Mucosa of stomach (tissue), 1 donor: ENCODE measurements around the gene SDSL.

Experiments
- H3K27me3 ChIP-seq: one replicate; pipeline ENCODE4 v1.7.0; 2013; ENCODE audit warnings: mild to moderate bottlenecking, low read length; ENCODE audit not compliant: control insufficient read depth, insufficient read depth
- H3K36me3 ChIP-seq: one replicate; pipeline ENCODE4 v1.7.0; 2013; ENCODE audit warnings: low read length; ENCODE audit not compliant: control insufficient read depth, insufficient read depth
- H3K4me1 ChIP-seq: one replicate; pipeline ENCODE4 v1.7.0; 2013; ENCODE audit warnings: mild to moderate bottlenecking, low read length; ENCODE audit not compliant: control insufficient read depth, insufficient read depth
- H3K4me3 ChIP-seq: one replicate; pipeline ENCODE4 v1.7.0; 2013; ENCODE audit warnings: low read length
- H3K9ac ChIP-seq: one replicate; pipeline ENCODE4 v1.7.0; 2013; ENCODE audit warnings: mild to moderate bottlenecking, low read length, moderate library complexity
- H3K9me3 ChIP-seq: one replicate; pipeline ENCODE4 v1.7.0; 2013; ENCODE audit warnings: mild to moderate bottlenecking, low read length, moderate library complexity; ENCODE audit not compliant: control insufficient read depth
- donor health status: Pancreatic carcinoma.

The SDSL gene

DNA sequence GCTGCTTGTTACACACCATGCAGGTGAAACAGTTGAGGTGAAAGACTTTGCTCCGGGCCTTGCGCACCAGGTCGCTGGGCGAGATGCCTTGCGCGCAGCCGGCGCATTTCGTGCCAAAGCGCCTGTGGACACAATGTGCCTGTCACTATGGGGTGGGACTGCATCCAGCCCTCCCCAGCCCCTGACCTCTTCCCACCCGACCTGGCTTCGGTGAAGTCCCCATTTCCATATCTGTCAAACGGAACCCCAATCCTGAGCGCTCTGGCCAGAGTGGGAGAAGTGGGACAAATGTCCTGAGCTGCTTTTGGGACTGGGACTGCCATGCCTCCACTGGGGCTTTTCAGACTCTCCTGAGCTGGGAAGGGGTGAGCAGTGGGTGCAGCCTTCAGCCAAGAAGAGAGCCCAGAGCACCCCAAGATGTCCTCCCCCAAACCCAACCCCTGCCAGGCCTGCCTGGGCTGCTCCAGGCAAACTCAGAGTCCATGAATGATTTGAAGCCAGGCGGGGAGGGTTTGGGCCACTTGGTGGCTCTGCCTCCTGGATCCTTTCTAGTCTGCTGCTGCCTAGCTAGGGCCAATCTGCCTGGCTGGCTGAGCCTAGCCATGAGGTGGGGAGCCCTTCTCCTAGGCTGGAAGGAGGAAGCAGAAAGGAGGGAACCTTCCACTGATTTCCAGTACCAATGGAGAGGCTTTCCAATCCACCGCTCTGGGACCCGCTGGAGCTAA, 47.2 kb downstream of the SDSL start:
- Histone ChIP-seq H3K4me1 (no peaks in the 10 kb centered on the region), H3K9ac (no peak overlapping the region), H3K4me3 (no peak overlapping the region), H3K36me3 (no peaks in the 10 kb centered on the region), H3K27me3 (peaks cover 100% of the 10 kb centered on the region), H3K9me3 (no peaks in the 10 kb centered on the region)

DNA sequence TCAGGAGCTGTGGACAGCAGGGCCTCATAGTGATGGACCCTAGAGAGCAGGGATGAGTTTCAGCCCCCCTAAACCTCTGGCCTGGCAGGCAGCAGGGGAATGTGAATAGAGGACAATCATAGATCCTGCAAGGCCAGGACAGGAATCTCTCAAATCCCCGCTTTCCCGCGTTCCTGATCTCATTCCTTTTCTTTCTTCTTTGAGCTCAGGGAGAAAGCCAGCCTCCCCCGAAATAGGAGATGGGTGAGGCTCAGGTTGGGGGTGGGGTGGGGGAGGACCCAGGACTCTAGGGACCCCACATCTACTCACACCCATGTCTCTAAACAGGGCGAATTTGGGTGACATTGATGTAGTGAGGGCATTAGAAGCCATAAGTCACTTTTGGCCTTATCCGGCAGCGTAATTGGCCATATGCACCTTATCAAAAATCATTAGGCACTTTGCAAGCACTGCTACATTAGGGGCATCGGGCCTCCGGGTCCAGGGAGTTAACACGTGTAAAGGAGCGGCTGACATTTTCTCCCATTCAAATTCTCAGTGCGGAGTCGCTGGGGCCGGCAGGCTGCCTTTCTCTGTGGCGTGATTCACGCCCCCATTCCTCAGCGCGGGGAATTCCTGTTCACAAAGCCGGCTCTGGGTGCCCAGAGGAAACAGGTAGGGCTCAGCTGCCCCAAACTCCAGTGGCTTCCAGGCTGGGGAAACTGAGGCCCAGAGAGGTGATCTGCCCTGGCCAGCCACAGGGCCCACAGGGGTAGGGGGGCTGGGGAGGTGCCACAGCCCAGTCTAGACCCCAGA, 48.0 kb downstream of the SDSL start:
- H3K36me3 ChIP-seq, result no peaks in the 10 kb centered on the region
- H3K9ac ChIP-seq, result no peak overlapping the region
- no peaks in the 10 kb centered on the region for H3K9me3 ChIP-seq
- no peaks in the 10 kb centered on the region for H3K4me1 ChIP-seq
- H3K27me3 ChIP-seq, result peaks cover 100% of the 10 kb centered on the region
- H3K4me3 ChIP-seq, result no peak overlapping the region

- H3K4me3 ChIP-seq, result no peak overlapping the region
- no peaks in the 10 kb centered on the region for H3K4me1 ChIP-seq
- H3K9me3 ChIP-seq, result no peaks in the 10 kb centered on the region
- no peaks in the 10 kb centered on the region for H3K36me3 ChIP-seq
- H3K27me3 ChIP-seq, result peaks cover 100% of the 10 kb centered on the region
- no peak overlapping the region for H3K9ac ChIP-seq
Observed at GRCh38 chr12:113470871-113471618, 48.9 kb downstream of the SDSL start.

GRCh38 chr12:113471619-113472171, 49.5 kb downstream of the SDSL start, which contains the start of gene LHX5:
LHX5 (minus strand) TSS chr12:113471871; CDS start chr12:113471498, 373 bp downstream.
- Histone ChIP-seq H3K9me3 (no peaks in the 10 kb centered on the region), H3K36me3 (no peaks in the 10 kb centered on the region)

DNA sequence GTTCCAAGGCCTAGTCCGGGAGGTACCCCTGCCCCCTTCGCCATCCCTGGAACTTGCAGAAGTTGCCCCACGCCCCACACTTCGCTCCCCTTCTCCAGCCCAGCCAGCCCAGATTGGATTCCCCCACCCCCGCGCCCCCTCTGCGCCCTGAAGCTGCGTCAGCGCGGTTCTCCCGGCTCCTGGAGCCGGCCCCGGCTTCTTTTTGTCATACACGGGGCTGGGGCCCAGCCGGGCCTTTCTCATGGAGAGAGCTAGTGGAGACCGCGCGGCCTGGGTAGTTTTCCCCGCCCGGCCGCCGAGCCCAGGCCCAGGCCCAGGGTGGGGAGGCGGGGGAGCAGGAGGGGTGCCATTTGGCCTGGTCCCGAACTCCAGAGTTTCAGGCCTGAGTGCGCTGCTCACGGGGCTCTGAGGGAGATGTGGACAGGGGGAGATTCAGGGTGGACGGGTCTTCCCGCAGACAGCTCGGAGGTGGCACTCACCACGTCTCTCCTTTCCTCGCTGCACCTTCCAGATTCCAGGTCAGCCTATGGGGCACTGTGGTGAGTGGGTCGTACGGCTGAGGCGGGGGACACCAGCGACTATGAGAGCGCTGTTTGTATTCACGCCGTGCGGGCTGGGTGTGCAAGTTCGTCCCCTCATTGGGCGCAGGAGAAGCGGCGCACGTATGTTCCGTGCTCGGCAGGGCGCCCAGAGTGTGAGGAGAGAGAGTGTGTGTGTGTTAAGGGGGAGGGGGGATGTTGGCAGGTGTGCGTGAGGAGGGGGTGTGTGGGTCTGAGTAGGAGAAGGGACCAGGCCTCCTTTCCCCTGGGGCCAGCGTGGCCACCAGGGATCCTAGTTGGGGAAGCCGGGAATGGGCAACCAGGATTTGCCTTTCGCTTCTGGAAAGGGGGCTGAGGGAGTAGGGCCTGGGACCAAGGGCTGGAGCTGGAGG, 50.3 kb downstream of the SDSL start:
- Histone ChIP-seq H3K4me3 (no peak overlapping the region), H3K36me3 (no peaks in the 10 kb centered on the region), H3K9ac (no peak overlapping the region), H3K27me3 (peaks cover 91% of the 10 kb centered on the region), H3K4me1 (no peaks in the 10 kb centered on the region), H3K9me3 (no peaks in the 10 kb centered on the region)

More at GRCh38 chr12:113471619-113472171, 49.5 kb downstream of the SDSL start, which contains the start of gene LHX5:
- Histone ChIP-seq H3K27me3 (peaks cover 94% of the 10 kb centered on the region), H3K4me1 (no peaks in the 10 kb centered on the region), H3K9ac (no peak within 1 kb of the TSS), H3K4me3 (no peak within 1 kb of the TSS)

DNA sequence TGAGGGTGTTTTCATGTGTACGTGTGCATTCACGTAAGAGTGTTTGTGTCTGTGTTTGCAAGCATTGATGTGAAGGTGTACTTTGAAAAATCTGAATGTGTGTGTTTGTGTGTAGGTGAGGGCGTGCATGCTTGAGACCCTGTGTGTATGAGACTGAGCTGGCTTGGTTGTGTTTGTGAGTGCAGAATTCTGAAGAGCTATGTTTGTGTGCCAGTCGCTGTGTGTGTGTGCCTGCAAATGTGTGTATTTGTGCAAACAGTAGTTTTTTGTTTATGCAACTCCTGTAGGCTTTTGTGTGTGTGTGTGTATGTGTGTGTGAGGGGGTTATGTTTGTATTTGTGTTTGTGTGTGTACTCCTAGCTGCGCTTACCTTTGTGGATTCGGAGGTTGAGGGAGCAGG, 51.2 kb downstream of the SDSL start:
- no peaks in the 10 kb centered on the region for H3K4me1 ChIP-seq
- no peaks in the 10 kb centered on the region for H3K36me3 ChIP-seq
- H3K9ac ChIP-seq, result no peak overlapping the region
- H3K9me3 ChIP-seq, result no peaks in the 10 kb centered on the region
- H3K27me3 ChIP-seq, result peaks cover 91% of the 10 kb centered on the region
- no peak overlapping the region for H3K4me3 ChIP-seq

- Histone ChIP-seq H3K27me3 (peaks cover 91% of the 10 kb centered on the region), H3K9ac (no peak overlapping the region), H3K9me3 (no peaks in the 10 kb centered on the region), H3K4me3 (no peak overlapping the region), H3K4me1 (no peaks in the 10 kb centered on the region), H3K36me3 (no peaks in the 10 kb centered on the region)
Observed at GRCh38 chr12:113473942-113474341, 51.8 kb downstream of the SDSL start.

GRCh38 chr12:113474635-113475436, 52.7 kb downstream of the SDSL start:
- no peaks in the 10 kb centered on the region for H3K4me1 ChIP-seq

DNA sequence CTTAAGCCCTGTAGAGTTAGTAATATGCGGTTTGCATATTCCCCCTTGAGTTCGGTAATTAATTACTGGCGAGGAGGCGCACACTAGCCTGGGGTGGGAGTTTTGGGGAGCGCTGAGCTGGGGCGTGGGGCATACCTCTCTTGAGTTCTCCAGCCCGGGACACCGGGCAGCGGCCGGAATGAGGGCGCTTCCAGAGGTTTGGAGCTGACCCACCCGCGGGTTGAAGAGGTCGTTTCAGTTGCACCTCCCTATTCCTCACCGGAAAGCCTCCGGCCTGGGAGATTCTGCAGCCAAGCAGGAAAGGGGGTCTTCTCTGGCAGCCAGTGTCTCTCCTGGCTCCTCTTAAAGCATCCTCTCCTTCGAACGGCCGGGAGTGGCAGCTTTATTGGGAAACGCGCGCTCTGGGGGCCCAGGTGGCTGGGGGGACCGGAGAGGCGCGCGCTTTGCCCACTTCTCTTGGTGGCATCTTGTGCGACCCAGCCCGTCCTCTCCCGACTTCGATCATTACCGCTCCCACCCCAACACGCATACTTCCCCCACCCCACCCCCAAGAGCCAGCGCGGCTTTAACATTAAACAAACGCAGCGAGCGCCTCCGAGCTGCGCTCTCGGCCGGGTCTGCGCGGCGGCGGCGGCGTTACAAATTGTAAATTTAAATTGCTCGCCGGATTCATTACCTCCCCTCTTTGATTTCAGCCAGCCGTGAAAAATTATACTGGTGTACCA, 53.4 kb downstream of the SDSL start:
- H3K27me3 ChIP-seq, result peaks cover 89% of the 10 kb centered on the region
- H3K9me3 ChIP-seq, result no peaks in the 10 kb centered on the region
- no peak overlapping the region for H3K9ac ChIP-seq
- H3K4me1 ChIP-seq, result no peaks in the 10 kb centered on the region
- no peak overlapping the region for H3K4me3 ChIP-seq
- H3K36me3 ChIP-seq, result no peaks in the 10 kb centered on the region

More at GRCh38 chr12:113474635-113475436, 52.7 kb downstream of the SDSL start:
- Histone ChIP-seq H3K4me3 (no peak overlapping the region), H3K27me3 (peaks cover 91% of the 10 kb centered on the region), H3K9ac (no peak overlapping the region), H3K9me3 (no peaks in the 10 kb centered on the region), H3K36me3 (no peaks in the 10 kb centered on the region)
